Loucy (cell line): ENCODE data around the gene CELSR1.

ENCODE experiments used
- EZH2phosphoT487 ChIP-seq: fragments of 200-600 bp; IDR thresholded peaks from 2 replicates; pipeline ENCODE4 v1.6.1; 2018; ENCODE audit warnings: antibody characterized with exemption, mild to moderate bottlenecking, moderate library complexity, borderline replicate concordance
- TF ChIP-seq, protein P1 (sequence below): fragments of 200-600 bp; sonication (generic); conservative IDR thresholded peaks from 2 replicates; pipeline ENCODE4 v1.5.1; 2014; ENCODE audit warnings: mild to moderate bottlenecking, antibody characterized with exemption, low read length

DNA sequence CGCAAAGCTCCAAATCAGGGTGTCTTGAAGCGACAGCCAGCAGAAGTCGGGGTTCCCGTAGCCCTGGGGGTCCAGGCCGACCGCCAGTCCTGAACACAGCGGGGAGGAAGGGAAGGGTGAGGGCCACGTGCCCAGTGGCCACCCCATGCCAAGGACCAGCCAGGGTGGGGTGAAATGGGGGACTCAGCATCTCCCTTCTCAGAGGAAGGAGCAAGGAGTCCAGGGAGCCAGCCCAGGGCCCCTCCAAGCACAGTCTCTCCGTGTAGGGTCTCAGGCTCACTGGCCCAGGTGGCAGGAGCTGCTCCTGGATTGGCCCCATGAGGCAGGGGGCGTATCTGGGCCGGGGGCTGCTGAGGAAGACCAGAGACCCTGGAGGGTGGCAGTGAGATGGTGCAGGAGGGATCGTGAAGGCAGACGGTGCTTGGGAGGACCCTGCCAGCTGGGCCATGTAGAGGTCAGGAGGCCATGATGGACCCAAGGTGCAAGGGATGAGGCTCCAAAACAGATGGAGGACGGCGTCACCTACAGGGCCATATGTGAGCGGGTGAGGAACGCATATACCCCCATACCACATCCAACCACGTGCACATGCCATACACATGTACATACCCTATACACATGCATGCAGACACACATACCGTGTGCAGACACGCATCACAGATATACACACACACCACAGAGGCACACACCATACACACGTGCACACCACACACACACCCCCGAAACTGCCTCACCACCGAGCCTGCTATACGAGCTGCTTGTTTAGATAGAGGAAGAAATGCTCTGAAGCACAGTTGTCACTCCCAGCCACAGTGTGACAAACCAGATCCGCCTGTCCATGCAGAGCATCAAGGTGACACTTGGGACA, 167.5 kb downstream of the CELSR1 start:
- TF ChIP-seq, protein P1, sequence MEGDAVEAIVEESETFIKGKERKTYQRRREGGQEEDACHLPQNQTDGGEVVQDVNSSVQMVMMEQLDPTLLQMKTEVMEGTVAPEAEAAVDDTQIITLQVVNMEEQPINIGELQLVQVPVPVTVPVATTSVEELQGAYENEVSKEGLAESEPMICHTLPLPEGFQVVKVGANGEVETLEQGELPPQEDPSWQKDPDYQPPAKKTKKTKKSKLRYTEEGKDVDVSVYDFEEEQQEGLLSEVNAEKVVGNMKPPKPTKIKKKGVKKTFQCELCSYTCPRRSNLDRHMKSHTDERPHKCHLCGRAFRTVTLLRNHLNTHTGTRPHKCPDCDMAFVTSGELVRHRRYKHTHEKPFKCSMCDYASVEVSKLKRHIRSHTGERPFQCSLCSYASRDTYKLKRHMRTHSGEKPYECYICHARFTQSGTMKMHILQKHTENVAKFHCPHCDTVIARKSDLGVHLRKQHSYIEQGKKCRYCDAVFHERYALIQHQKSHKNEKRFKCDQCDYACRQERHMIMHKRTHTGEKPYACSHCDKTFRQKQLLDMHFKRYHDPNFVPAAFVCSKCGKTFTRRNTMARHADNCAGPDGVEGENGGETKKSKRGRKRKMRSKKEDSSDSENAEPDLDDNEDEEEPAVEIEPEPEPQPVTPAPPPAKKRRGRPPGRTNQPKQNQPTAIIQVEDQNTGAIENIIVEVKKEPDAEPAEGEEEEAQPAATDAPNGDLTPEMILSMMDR, result no peak
- TF ChIP-seq EZH2phosphoT487, result no peak
